GM21423 (cell line): Measurements from ENCODE around the gene SORCS3.

Source experiments
- ATAC-seq: cut with Tn5 transposase; IDR thresholded peaks from one replicate; pipeline ENCODE4 v1.9.1; 2021; ENCODE audit warnings: mild to moderate bottlenecking, moderate library complexity; ENCODE audit not compliant: unreplicated experiment

SORCS3 gene

GRCh38 chr10:105292236-105292635, 651.1 kb downstream of the SORCS3 start:
- no peak for ATAC-seq
